HG03097 (cell line): ENCODE results near the gene ZBTB9.
"Not testable (repeated sequence)": the region's sequence is repeated elsewhere in the genome, so short reads cannot be mapped to it uniquely, and the experiment has no call there.

Experiments used
- ATAC-seq: cut with Tn5 transposase; IDR thresholded peaks from one replicate; pipeline ENCODE4 v1.9.1; 2021; ENCODE audit not compliant: unreplicated experiment, low FRiP score

The ZBTB9 gene

GRCh38 chr6:33455051-33455450 is 675 bp downstream of the ZBTB9 start:
- ATAC-seq, result no peak

- no peak for ATAC-seq
Observed at GRCh38 chr6:33456156-33456555, 1.8 kb downstream of the ZBTB9 start.

GRCh38 chr6:33458676-33459075 is 4.3 kb downstream of the ZBTB9 start:
- no peak for ATAC-seq

- no peak for ATAC-seq
Observed at GRCh38 chr6:33459226-33459625, 4.8 kb downstream of the ZBTB9 start.

GRCh38 chr6:33466075-33466735 is 11.8 kb downstream of the ZBTB9 start:
- ATAC-seq, result no peak

- ATAC-seq, result no peak
Observed at GRCh38 chr6:33467091-33467490, 12.7 kb downstream of the ZBTB9 start.

GRCh38 chr6:33469661-33470060 is 15.3 kb downstream of the ZBTB9 start:
- no peak for ATAC-seq

- no peak for ATAC-seq
Observed at GRCh38 chr6:33477864-33478263, 23.5 kb downstream of the ZBTB9 start.

GRCh38 chr6:33481192-33481591 is 26.8 kb downstream of the ZBTB9 start:
- no peak for ATAC-seq

- not testable (repeated sequence) for ATAC-seq
Observed at GRCh38 chr6:33482620-33483019, 28.2 kb downstream of the ZBTB9 start.

- ATAC-seq, result no peak
Observed at GRCh38 chr6:33483678-33484077, 29.3 kb downstream of the ZBTB9 start.

- not testable (repeated sequence) for ATAC-seq
Observed at GRCh38 chr6:33484673-33485262, 30.4 kb downstream of the ZBTB9 start.

- not testable (repeated sequence) for ATAC-seq
Observed at GRCh38 chr6:33485680-33486079, 31.3 kb downstream of the ZBTB9 start.

- ATAC-seq, result no peak
Observed at GRCh38 chr6:33488339-33488738, 34.0 kb downstream of the ZBTB9 start.

- ATAC-seq, result no peak
Observed at GRCh38 chr6:33490198-33490597, 35.8 kb downstream of the ZBTB9 start.

- ATAC-seq, result no peak
Observed at GRCh38 chr6:33490621-33491020, 36.2 kb downstream of the ZBTB9 start.

- ATAC-seq, result no peak
Observed at GRCh38 chr6:33492093-33492492, 37.7 kb downstream of the ZBTB9 start.

- ATAC-seq, result no peak
Observed at GRCh38 chr6:33497157-33497556, 42.8 kb downstream of the ZBTB9 start.

- no peak for ATAC-seq
Observed at GRCh38 chr6:33502486-33502885, 48.1 kb downstream of the ZBTB9 start.

- ATAC-seq, result no peak
Observed at GRCh38 chr6:33504486-33504885, 50.1 kb downstream of the ZBTB9 start.

GRCh38 chr6:33505548-33506370 is 51.4 kb downstream of the ZBTB9 start:
- ATAC-seq, result no peak
